AG04450 (cell line): Measurements from ENCODE around the gene ZNF324. TPM values are rescaled to one million over a fixed set of nuclear protein-coding genes. Genes with fewer than 3 reads are reported as not detected.
A peak's percentile ranks its signal among the peaks of the same experiment; 100 is the strongest.
"Not testable (repeated sequence)": the region's sequence is repeated elsewhere in the genome, so short reads cannot be mapped to it uniquely, and the experiment has no call there.

Experiments
- CTCF ChIA-PET: fragments of 300-600, 350-600 bp; formaldehyde crosslinking; extraction: SDS; loops from one replicate; lab custom pipeline; 2022; ENCODE audit warnings: antibody characterized with exemption, inconsistent platforms; lab: Charles Lee
- POLR2A ChIA-PET: fragments of 350-600 bp; formaldehyde crosslinking; extraction: SDS; loops from one replicate; lab custom pipeline; 2021; ENCODE audit warnings: antibody characterized with exemption, inconsistent platforms; lab: Yijun Ruan, JAX
- DNase-seq: peaks from one replicate; pipeline ENCODE4 v3.0.0-alpha.2; 2011; ENCODE audit warnings: low read depth, low spot score
- H3K27ac ChIP-seq: one replicate; pipeline ENCODE4 v1.5.1; 2012; ENCODE audit warnings: low read depth, low read length, control low read depth
- H3K27me3 ChIP-seq: one replicate; pipeline ENCODE4 v1.6.0; 2012; ENCODE audit warnings: low read length; ENCODE audit not compliant: control insufficient read depth, insufficient read depth
- H3K4me3 ChIP-seq: 2 replicates; pipeline ENCODE4 v1.5.1; 2011; ENCODE audit warnings: mild to moderate bottlenecking, low read depth, low read length, control low read depth
- H3K9me3 ChIP-seq: 2 replicates; pipeline ENCODE4 v1.5.1; 2012; ENCODE audit warnings: low read length; ENCODE audit not compliant: control insufficient read depth, insufficient read depth
- polyA plus RNA-seq: library from polyadenylated mRNA; depleted of rRNA; stranded (reverse); fragments of >200 nt; gene quantifications from 2 replicates; pipeline ENCODE4 v1.2.3, GENCODE V29; 2011
- TF ChIP-seq, protein P1 (sequence below): IDR thresholded peaks from 2 replicates; pipeline ENCODE4 v1.5.1; 2011; ENCODE audit warnings: low read depth, low read length, control low read depth, inconsistent platforms

Gene ZNF324
- polyA plus RNA-seq, 1 experiment, result 4.4 TPM

DNA sequence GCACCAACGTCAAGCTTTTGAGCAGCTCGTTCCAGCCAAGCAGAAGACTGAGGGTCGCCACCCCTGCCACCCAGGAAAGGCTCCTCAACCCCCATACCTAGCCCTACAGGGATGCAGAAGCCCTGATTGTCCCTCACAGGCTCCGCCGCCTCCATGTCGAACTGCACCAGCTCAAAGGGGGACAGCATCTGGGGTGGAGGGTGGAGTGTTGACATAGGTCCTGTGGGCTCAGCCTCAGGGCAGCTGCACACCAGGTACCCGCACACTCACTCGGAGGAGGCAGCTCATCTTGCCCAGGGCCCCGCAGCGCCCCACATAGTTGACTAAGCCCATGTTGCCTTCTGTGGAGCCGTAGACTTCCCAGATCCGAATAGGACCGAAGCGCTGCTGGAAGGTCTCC, 33.4 kb downstream of the ZNF324 start:
- POLR2A ChIA-PET, result interaction anchor here (1.5 kb wide), 2 partner anchors 19 to 25 kb away, joined by 5 to 6 read pairs; partner anchors contain the start of gene ZBTB45
- no peaks in the 10 kb centered on the region for H3K27me3 ChIP-seq
- H3K27ac ChIP-seq, result no peak overlapping the region
- CTCF ChIA-PET, result interaction anchor here (0.5 to 2.0 kb wide), 4 partner anchors 14 to 25 kb away, joined by 3 to 14 read pairs (median 6); partner anchors contain the start of gene ZBTB45
- peak overlapping the region; percentile 70 for H3K4me3 ChIP-seq
- TF ChIP-seq, protein P1, sequence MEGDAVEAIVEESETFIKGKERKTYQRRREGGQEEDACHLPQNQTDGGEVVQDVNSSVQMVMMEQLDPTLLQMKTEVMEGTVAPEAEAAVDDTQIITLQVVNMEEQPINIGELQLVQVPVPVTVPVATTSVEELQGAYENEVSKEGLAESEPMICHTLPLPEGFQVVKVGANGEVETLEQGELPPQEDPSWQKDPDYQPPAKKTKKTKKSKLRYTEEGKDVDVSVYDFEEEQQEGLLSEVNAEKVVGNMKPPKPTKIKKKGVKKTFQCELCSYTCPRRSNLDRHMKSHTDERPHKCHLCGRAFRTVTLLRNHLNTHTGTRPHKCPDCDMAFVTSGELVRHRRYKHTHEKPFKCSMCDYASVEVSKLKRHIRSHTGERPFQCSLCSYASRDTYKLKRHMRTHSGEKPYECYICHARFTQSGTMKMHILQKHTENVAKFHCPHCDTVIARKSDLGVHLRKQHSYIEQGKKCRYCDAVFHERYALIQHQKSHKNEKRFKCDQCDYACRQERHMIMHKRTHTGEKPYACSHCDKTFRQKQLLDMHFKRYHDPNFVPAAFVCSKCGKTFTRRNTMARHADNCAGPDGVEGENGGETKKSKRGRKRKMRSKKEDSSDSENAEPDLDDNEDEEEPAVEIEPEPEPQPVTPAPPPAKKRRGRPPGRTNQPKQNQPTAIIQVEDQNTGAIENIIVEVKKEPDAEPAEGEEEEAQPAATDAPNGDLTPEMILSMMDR, result no peak
- peaks cover 9% of the 10 kb centered on the region for H3K9me3 ChIP-seq
- DNase-seq, result no peak

DNA sequence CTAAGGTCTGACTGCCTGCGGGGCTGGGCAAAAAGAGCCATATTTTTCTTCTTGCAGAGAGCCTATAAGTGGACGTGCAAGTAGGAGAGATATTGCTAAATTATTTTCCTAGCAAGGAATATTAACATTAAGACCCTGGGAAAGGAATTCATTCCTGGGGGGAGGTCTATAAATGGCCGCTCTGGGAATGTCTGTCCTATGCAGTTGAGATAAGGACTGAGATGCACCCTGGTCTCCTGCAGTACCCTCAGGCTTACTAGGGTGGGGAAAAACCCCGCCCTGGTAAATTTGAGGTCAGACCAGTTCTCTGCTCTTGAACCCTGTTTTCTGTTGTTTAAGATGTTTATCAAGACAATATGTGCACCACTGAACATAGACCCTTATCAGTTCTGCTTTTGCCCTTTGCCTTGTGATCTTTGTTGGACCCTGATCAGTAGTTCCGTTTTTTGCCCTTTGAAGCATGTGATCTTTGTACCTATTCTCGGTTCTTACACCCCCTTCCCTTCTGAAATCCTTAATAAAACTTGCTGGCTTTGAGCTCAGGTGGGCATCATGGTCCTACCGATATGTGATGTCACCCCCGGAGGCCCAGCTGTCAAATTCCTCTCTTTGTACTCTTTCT, 40.8 kb downstream of the ZNF324 start:
- CTCF ChIA-PET, result interaction anchor here (0.7 to 2.4 kb wide), 2 partner anchors 11 to 90 kb away, joined by 3 to 16 read pairs; partner anchors contain the start of gene ZBTB45
- H3K4me3 ChIP-seq, DNase-seq, H3K27ac ChIP-seq, POLR2A ChIA-PET, H3K9me3 ChIP-seq, H3K27me3 ChIP-seq: not testable (repeated sequence)

DNA sequence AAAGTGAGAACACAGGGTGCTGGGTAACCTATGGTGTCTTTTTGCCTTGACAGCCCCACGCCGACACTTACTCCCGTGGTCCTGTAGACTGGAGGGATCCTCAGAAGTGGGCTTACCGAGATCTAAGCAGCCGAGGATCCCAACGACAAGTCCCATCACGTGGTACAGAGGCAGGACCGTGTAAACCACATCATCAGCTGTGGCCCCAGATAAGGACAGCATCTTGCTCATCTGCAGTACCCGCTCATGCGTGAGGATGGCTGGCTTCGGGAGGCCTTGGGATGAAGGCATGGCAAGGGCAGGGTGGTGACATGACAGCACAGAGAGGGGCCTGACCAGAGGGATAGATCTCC, 42.8 kb downstream of the ZNF324 start:
- H3K9me3 ChIP-seq, result peaks cover 9% of the 10 kb centered on the region
- POLR2A ChIA-PET, result no interaction called here
- no peak overlapping the region for H3K27ac ChIP-seq
- no peak for DNase-seq
- no peak overlapping the region for H3K4me3 ChIP-seq
- TF ChIP-seq, protein P1, result no peak
- CTCF ChIA-PET, result interaction anchor here (2.4 kb wide), 1 partner anchor 9 kb away, joined by 16 read pairs; the partner anchor contains the start of gene ZBTB45
- H3K27me3 ChIP-seq, result no peaks in the 10 kb centered on the region

DNA sequence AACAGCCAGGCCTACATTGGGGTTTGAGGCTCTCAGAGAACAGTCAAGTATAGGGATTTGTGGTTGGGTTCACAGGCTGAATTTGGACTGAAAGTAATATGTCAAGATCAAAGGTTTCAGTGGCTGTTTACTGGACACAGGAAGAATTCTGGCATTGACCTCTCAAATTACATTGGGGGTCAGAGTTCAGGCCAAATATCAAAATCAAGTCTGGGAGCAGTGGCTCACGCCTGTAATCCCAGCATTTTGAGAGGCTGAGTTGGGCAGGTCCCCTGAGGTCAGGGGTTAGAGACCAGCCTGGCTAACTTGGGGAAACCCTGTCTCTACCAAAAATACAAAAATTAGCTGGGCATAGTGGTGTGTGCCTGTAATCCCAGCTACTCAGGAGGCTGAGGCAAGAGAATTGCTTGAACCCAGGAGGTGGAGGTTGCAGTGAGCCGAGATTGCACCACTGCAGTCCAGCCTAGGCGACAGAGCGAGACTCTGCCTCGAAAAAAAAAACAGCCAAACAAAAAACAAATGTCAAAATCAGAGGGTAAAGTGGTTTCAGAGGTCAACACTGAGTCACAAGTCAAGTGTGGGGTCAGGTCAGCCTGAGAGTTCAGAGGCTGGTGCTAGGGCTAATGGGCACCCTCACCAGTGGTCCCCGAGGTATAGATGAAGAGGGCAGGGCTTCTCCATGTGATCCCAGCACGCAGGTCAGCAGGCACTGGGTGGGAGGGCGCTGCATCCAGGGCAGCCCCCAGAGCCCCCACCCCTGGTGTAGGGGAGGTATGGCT, 43.4 kb downstream of the ZNF324 start:
- CTCF ChIA-PET, result interaction anchor here (0.8 to 2.4 kb wide), 2 partner anchors 8 to 10 kb away, joined by 3 to 16 read pairs; partner anchors contain the start of gene ZBTB45

More for the DNA sequence above, 43.4 kb downstream of the ZNF324 start:
- no peak for DNase-seq
- H3K27me3 ChIP-seq, result no peaks in the 10 kb centered on the region
- POLR2A ChIA-PET, result no interaction called here
- H3K9me3 ChIP-seq, result peaks cover 9% of the 10 kb centered on the region
- H3K4me3 ChIP-seq, result no peak overlapping the region
- H3K27ac ChIP-seq, result no peak overlapping the region
- TF ChIP-seq, protein P1, result no peak
